Fibroblast of lung (primary cell): ENCODE data around the gene FBLN2.

Experiments used
- EZH2 ChIP-seq: IDR thresholded peaks from 2 replicates; pipeline ENCODE4 v1.5.1; 2012; ENCODE audit warnings: low read length, control low read depth, mild to moderate bottlenecking; ENCODE audit errors: missing control alignments
- TF ChIP-seq, protein P1 (sequence below), 2 donors: IDR thresholded peaks in 1 of 2; conservative IDR thresholded peaks in 1 of 2; 1 replicate in 1 of 2; 2 replicates in 1 of 2; pipeline ENCODE4 v1.5.1; 2011 to 2012; ENCODE audit warnings: low read length in 2 of 2, control low read depth in 1 of 2, inconsistent platforms in 1 of 2, low read depth in 1 of 2, mild to moderate bottlenecking in 1 of 2

DNA sequence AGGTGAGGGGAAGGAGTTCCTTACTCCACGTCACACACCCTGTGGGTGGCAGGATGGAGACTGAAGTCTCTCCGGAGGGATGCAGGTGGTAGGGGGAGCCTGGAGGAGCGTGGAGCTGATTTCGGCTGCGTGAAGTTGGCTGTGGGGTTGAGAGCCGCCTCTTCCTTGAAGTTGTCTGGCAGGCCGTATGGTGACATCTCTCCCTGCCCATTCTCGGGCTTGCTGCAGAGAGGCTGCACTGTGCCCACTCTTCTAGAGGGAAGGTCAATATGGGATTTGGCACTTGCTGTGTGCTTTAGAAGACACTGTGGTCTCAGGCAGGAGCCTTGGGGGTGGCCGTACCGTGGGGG lies 13.4 kb upstream of the FBLN2 start:
- TF ChIP-seq, protein P1, sequence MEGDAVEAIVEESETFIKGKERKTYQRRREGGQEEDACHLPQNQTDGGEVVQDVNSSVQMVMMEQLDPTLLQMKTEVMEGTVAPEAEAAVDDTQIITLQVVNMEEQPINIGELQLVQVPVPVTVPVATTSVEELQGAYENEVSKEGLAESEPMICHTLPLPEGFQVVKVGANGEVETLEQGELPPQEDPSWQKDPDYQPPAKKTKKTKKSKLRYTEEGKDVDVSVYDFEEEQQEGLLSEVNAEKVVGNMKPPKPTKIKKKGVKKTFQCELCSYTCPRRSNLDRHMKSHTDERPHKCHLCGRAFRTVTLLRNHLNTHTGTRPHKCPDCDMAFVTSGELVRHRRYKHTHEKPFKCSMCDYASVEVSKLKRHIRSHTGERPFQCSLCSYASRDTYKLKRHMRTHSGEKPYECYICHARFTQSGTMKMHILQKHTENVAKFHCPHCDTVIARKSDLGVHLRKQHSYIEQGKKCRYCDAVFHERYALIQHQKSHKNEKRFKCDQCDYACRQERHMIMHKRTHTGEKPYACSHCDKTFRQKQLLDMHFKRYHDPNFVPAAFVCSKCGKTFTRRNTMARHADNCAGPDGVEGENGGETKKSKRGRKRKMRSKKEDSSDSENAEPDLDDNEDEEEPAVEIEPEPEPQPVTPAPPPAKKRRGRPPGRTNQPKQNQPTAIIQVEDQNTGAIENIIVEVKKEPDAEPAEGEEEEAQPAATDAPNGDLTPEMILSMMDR (conservative IDR thresholded peaks at IDR 0.05 in 1 of 2, IDR thresholded peaks at IDR 0.05 in 1 of 2; ENCODE audit: low read depth in 1 of 2, low read length in 2 of 2), result no peak
- no peak for TF ChIP-seq EZH2
